H1 (cell line): ENCODE measurements around the gene H2BK1. TPM values are rescaled to one million over a fixed set of nuclear protein-coding genes. Genes with fewer than 3 reads are reported as not detected.

ENCODE experiments used
- polyA plus RNA-seq, 7 experiments: library from polyadenylated mRNA; depleted of rRNA in 3 of 7; stranded (reverse) in 5 of 7; unstranded in 2 of 7; fragments of >200 nt in 5 of 7; fragments of 200-250 nt in 2 of 7; gene quantifications; 1 replicate in 5 of 7; 2 replicates in 1 of 7; 4 replicates in 1 of 7; pipeline versions ENCODE4 v1.2.1 to v1.2.3, GENCODE V29; 2011 to 2013; ENCODE audit warnings: missing spikeins in 2 of 7, mixed read lengths in 2 of 7
- total RNA-seq: library from RNA; stranded (reverse); fragmentation: NEBNext Ultra II Directional; extraction: Animal tissue kit (Norgen Biotek cat#: 25700); gene quantifications from 2 replicates; pipeline ENCODE4 v1.2.1, GENCODE V29; 2021
- TF ChIP-seq, protein P1 (sequence below): IDR thresholded peaks from 2 replicates; pipeline ENCODE4 v1.6.1; 2012; ENCODE audit warnings: inconsistent platforms

H2BK1 gene
- total and polyA plus RNA-seq, 2 of the 8 experiments (the other 6 are each of a cell fraction or from before 2014, with no cell fraction given): not detected

DNA sequence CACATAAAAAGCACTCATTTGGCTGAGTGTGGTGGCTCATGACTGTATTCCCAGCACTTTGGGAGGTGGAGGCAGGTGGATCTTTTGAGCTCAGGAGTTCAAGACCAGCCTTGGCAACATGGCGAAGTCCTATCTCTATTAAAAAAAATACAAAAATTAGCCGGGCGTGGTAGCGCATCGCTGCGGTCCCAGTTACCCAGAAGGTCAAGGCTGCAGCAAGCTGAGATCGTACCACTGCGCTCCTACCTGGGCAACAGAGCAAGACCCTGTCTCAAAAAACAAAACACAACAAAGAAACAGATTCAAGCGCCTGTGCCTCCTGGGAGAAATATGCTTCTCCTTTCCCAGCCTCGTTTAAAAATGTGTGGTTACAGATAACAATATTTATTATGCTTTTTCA lies 19.0 kb upstream of the H2BK1 start (continued):
- TF ChIP-seq, protein P1, sequence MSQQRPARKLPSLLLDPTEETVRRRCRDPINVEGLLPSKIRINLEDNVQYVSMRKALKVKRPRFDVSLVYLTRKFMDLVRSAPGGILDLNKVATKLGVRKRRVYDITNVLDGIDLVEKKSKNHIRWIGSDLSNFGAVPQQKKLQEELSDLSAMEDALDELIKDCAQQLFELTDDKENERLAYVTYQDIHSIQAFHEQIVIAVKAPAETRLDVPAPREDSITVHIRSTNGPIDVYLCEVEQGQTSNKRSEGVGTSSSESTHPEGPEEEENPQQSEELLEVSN: no peak
